GM04503 (cell line): ENCODE results near the gene MYMX.

ENCODE experiments used
- DNase-seq: peaks from one replicate; pipeline ENCODE4 v3.0.0-alpha.2; 2012; ENCODE audit warnings: low read depth

MYMX gene

GRCh38 chr6:44264154-44265006 is 47.7 kb downstream of the MYMX start:
- DNase-seq, result no peak

GRCh38 chr6:44265007-44265721 is 48.4 kb downstream of the MYMX start, which contains the start of gene NFKBIE:
NFKBIE (minus strand) TSS chr6:44265551; CDS start chr6:44265346, 205 bp downstream.
- peak; percentile 36 for DNase-seq

GRCh38 chr6:44265722-44266233 is 49.1 kb downstream of the MYMX start:
- no peak for DNase-seq

GRCh38 chr6:44266347-44266746 is 49.6 kb downstream of the MYMX start:
- no peak for DNase-seq

- no peak for DNase-seq
Observed at GRCh38 chr6:44267252-44267651, 50.5 kb downstream of the MYMX start.
